ENCODE measurements around the gene EZH1.

Gene EZH1

GRCh38 chr17:42744806-42745617 is at the start of gene EZH1:
Gene EZH1 (minus strand): TSS chr17:42745040. CDS start chr17:42728941, 16,099 bp downstream.
- peak; percentile 23 to 72 for DNase-seq

- DNase-seq = no peak
Observed at GRCh38 chr17:42792545-42792944, 47.7 kb upstream of the EZH1 start.

- no peak for DNase-seq
Observed at GRCh38 chr17:42791948-42792347, 47.1 kb upstream of the EZH1 start.

- no peak for DNase-seq
Observed at GRCh38 chr17:42787266-42787665, 42.4 kb upstream of the EZH1 start.

DNA sequence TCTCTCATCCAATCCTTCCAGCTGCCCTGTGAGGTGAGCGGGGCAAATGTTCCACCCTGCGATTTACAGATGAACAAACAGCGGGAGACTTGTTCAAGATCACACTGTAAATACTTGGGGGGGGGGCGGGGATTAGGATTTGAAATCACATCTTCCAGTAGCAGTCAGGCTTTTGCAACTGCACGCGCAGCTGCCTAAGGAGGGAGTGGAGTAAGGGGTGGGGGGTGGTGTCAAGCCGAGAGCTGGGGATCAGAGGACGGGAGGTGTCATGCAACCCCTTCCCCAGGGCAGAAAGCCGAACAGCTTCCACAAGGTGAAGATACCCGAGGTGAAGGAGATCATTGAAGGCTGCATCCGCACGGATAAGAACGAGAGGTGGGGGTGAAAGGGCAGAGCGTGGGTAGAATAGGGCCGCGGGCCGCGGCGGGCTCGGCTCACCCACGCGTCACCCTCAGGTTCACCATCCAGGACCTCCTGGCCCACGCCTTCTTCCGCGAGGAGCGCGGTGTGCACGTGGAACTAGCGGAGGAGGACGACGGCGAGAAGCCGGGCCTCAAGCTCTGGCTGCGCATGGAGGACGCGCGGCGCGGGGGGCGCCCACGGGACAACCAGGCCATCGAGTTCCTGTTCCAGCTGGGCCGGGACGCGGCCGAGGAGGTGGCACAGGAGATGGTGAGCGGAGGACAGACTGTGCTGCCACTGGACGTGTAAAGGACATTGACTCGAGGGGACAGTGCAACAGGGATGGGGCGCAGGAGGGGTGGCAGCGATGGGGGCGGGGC is 40.2 kb upstream of the EZH1 start:
- DNase-seq = no peak

DNA sequence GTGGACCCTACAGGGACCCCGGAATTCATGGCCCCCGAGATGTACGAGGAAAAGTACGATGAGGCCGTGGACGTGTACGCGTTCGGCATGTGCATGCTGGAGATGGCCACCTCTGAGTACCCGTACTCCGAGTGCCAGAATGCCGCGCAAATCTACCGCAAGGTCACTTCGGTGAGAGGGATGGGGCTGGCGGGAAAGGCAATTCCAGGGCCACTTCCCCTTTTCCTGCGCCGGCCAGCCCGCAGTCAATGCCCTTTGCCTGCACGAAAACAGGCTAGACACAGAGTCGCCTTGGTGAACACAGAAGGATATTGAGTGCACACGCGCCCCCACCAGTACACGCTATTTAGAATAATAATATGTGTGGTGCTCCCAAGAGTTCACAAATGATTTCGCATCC is 39.6 kb upstream of the EZH1 start:
- DNase-seq = no peak

GRCh38 chr17:42783791-42784138 is 38.9 kb upstream of the EZH1 start:
- no peak for DNase-seq

- no peak for DNase-seq
Observed at GRCh38 chr17:42783062-42783790, 38.4 kb upstream of the EZH1 start.

GRCh38 chr17:42782166-42783061 is 37.6 kb upstream of the EZH1 start:
- DNase-seq = no peak

- no peak for DNase-seq
Observed at GRCh38 chr17:42781639-42782165, 36.9 kb upstream of the EZH1 start.

- no peak for DNase-seq
Observed at GRCh38 chr17:42780851-42781638, 36.2 kb upstream of the EZH1 start.

GRCh38 chr17:42779936-42780850 is 35.4 kb upstream of the EZH1 start, which contains the start of gene WNK4:
Gene WNK4 (plus strand): TSS chr17:42780610. CDS start chr17:42780699, 89 bp downstream.
- DNase-seq = no peak

DNA sequence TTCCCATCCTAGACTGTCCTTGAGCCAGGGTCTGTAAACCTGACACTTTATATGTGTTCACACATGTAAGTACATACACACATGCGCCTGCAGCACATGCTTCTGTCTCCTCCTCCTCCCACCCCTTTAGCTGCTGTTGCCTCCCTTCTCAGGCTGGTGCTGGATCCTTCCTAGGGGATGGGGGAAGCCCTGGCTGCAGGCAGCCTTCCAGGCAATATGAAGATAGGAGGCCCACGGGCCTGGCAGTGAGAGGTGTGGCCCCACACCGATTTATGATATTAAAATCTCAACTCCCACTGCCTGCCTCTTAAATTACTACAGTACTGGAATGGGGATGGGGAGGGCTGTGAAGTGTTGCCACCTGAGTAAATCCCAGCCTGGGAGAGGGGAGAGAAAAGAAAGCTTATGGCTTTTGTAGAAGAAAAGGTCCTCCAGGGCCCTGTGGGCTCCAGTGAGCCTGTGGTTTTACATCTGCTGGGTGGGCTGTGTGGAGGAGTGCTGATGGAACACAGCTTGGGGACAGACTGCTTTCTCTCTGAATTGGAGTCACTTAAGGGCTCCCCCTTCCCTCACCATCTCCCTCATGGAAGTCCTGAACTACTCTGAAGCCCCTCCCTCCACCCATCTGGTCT is 34.6 kb upstream of the EZH1 start:
- no peak for DNase-seq

DNA sequence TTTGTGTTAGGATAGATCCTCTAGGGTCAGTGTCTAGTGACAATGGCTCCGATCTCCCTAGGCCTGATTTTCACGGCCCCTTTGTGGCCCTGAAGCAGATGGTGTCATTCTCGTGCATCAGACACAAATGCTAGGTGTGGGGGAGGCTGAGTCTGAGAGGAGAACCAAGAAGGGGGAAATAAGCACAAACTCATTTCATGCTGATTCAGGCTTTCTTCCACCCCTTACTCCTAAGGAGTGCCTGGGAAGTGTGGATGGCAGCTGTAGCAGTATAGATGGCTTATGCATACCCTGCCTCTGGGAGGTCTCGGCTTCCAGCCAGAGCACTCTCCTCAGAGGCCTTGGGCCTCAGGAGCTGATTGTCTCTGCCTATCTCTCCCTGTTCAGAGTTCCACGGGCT is 33.7 kb upstream of the EZH1 start:
- DNase-seq = no peak

GRCh38 chr17:42775534-42776098 is 30.8 kb upstream of the EZH1 start:
- DNase-seq = no peak

DNA sequence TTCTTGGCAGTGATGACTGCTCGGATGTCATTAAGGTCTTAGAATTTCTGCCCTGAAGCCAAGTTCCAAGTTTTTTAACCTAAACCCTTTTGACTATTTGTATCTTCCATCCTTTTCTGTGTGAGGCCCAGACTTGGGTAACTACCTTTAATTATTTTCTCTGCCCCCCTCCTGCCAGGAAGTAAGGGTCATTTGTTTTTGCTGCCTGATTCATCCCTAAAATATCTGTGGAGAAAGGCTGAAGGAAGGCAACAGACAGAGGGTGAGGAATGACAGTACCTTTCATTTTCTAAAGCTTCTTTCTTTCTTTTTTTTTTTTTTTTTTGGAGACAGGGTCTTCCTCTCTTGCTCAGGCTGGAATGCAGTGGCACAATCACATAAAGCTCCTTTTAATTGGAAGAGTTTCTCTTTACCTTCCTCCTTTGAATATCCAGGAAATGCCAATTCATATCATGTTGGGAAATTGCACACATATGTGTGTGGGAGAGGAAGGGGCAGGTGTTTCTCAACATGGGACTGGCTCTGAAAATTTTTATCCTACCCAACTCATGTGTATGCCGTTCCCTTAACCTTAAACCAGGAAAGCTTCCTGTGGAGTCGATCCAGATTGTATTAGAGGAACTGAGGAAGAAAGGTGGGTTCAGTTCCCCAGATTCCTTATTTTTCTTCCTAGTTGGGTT is 29.4 kb upstream of the EZH1 start:
- DNase-seq = no peak

DNA sequence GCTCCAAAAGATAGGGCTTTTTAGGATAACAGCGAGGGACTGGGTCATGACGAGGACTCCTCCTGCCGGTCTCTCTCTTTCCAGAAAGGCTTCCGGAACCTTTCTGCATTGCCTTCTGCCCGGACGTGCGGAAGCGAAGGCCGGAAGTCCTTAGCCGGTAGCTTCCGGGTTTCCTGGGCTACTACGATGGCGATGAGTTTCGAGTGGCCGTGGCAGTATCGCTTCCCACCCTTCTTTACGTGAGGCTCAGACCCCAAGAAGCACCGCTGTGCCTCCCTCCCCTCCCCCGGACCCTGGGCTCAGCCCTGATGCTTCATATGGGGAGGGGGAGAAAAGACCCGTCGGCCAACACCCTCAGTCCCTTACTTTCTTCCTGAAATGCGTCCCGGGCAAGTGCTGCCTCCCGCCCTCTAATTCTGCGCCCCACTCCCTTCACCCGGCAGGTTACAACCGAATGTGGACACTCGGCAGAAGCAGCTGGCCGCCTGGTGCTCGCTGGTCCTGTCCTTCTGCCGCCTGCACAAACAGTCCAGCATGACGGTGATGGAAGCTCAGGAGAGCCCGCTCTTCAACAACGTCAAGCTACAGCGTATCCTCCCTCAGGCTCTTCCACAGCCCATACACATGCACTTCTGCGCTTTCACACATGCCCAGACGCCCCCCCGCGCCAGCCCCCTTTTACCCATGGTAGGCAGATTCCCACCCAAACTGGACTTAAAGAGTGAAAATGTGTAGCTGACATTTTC is 28.6 kb upstream of the EZH1 start, which contains the start of gene VPS25:
TSS of gene VPS25 (plus strand) at position 160 of the 746 bp plus-strand sequence. CDS start at position 187, 27 bp downstream.
- peak in 1 of 2 experiments; percentile 51 for DNase-seq

- DNase-seq = no peak
Observed at GRCh38 chr17:42772945-42773289, 28.1 kb upstream of the EZH1 start.

Data from cerebellar nuclear complex (tissue), 1 donor.